Measurements from ENCODE around the gene MACIR. TPM values are rescaled to one million over a fixed set of nuclear protein-coding genes. Genes with fewer than 3 reads are reported as not detected.

Gene MACIR
- polyA plus RNA-seq, 3 donors: 19.1 to 21.4 (median 19.6) TPM

DNA sequence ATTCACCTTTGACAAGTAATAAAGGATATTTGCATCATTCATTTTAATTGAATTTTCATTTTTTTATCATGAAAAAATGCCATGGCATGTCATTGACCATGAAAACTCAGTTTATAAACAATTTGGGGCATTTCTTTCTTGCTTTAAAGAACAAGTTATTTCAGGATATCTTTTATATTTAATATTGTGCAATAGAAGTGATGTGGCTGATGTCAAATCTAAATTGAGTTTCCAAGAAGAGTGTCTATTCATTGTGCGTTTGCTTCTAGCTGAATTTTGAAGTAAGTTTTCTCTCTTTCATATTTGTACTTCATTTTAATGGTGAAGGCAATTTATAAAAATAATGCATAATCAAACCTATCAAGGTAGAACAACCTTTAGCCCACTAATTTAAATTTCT is 30.5 kb downstream of the MACIR start:
- no peak for DNase-seq (ENCODE audit: low read depth in 3 of 3, low spot score in 2 of 3)

DNA sequence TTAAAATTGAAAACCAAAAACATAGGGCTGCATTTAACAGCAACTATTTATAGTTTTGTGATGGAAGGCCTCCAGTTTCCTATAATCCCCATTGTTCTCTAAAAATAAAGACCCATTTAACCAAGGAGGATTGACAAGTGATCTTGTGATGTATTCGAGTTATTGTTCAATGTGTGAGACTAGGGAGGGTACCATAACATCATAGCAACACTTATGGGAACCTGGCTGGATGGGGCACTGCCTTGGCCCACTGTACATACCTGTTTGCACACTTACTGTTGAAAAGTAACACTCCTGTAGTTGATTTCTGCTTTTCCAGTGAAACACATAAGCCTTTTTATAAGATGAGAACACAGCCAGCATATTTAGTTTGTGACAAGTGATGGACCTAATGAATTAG is 32.3 kb downstream of the MACIR start:
- no peak for DNase-seq (ENCODE audit: low read depth in 3 of 3, low spot score in 2 of 3)

DNA sequence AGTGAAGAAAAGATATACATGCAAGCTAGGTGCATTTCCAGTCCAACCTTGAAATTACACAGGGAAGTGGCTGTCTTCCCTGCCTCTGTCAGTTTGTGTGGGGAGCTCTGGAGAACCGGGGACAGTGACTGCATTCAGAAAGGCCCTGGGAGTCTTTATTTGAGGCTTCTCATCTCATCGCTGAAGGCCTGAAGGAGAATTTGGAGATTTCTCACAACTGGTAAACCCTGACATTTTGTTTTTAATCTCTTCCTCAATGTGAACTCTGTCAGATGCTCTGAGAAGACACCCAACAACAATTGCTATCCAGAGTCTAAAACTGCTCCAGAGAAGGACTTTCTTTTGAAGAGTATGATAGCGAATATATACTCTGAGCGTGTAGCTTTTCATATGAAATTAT is 33.0 kb downstream of the MACIR start:
- no peak for DNase-seq (ENCODE audit: low read depth in 3 of 3, low spot score in 2 of 3)

- DNase-seq (ENCODE audit: low read depth in 3 of 3, low spot score in 2 of 3): no peak
Measured at GRCh38 chr5:103293099-103293498, 34.5 kb downstream of the MACIR start.

- DNase-seq (ENCODE audit: low read depth in 3 of 3, low spot score in 2 of 3): no peak
Measured at GRCh38 chr5:103293719-103294118, 35.2 kb downstream of the MACIR start.

DNA sequence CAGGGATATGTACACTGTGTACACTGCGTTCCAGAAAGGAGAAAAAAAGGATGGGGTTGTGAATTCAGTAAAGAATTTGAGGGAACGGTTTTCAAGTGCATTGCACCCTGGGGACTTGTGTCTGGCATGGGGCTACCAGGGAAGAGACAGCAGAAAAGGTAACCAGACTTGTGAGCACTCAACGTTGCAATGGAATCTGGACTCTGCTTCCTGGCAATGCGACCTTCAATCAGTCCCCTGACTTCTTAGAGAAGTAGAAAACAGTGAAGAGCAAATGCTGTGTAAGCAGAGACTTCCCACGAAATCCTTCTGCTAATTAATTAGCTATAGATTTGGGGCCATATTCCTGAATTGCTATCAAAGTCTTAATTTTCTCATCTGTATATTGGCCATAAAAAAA is 36.3 kb downstream of the MACIR start:
- DNase-seq (ENCODE audit: low read depth in 3 of 3, low spot score in 2 of 3): no peak

DNA sequence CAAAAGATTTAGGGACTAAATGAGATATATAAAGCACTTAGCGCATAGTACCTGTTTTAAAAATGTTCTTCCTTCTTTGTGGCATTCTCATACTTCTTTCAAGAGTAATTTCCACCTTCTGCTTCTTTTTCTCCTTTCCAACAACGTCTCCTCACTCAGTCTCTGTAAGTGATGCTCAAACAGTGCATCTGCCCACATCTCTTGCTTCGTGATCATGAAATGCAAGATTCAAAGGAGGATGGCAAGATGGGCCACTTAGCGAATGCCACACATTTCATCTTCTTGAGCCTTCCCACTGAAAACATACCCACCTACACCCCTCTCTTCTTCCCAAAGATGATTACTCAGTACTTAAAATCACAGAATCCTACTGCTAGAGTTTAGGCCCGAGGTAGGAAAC is 36.9 kb downstream of the MACIR start:
- DNase-seq (ENCODE audit: low read depth in 3 of 3, low spot score in 2 of 3): no peak

GRCh38 chr5:103295871-103296270 is 37.3 kb downstream of the MACIR start:
- DNase-seq (ENCODE audit: low read depth in 3 of 3, low spot score in 2 of 3): no peak

- DNase-seq (ENCODE audit: low read depth in 3 of 3, low spot score in 2 of 3): no peak
Measured at GRCh38 chr5:103298117-103298516, 39.6 kb downstream of the MACIR start.

DNA sequence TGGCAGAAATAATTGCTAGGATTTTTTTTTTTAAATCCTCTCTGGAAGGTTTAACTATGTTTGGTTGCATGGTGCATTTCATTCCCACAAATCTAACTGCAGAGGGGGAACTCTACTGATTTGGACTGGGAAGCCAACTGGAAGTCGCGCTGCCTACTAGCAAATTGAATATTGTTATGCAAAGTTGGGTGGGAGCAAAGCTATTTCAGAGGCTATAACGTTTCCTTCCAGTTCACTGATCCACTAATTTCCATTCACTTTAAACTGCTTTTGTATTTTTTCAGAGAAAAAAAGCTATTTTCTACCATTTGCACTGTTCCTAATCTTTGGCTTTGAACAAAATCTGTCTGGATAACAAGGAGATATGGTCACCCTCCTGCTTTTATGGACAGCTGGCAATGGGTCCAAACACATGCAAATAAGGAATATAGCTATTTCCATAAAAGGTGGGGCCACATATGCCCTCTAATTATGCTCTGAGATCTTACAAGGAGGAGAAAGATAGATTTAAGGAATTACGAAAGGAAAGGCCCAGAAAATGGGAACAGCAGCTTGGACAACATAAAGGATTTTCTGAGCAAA is 40.1 kb downstream of the MACIR start:
- no peak for DNase-seq (ENCODE audit: low read depth in 3 of 3, low spot score in 2 of 3)

- no peak for DNase-seq (ENCODE audit: low read depth in 3 of 3, low spot score in 2 of 3)
Measured at GRCh38 chr5:103305809-103306208, 47.2 kb downstream of the MACIR start.

DNA sequence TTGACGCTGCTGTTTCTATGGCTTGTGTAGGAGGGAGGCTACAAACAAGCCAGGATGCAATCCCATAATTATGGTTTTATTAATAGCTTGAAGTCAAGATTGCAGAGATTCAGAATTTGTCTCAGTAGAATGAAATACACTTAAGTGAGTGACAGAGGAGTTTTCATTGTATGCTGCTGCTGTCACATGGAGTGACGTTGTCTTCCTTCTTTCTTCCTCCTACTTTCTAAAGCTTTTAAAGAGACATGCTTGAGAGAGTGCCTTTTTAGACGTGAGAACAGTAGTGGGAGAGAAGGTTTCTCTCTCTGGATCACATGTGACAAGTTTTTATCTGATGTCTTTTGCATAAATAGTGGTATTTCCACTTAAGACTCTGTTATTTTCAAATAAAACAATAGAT is 48.9 kb downstream of the MACIR start:
- no peak for DNase-seq (ENCODE audit: low read depth in 3 of 3, low spot score in 2 of 3)

DNA sequence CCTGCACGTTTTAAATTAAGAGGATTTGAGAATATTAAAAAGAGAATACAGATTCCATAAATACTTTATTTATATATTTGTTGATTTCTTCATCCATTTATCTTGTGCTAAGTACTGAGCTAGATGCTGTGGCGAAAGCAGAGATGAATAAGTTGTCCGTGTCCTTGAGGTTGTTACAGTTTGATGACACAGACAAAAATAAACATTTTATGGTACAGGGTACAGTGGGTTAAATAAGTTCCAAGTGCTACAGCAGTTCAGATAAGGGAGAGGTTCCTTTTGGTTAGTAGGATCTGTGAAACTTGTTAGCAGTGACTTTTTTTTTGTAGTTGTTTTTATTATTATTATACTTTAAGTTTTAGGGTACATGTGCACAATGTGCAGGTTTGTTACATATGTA is 50.2 kb downstream of the MACIR start:
- DNase-seq (ENCODE audit: low read depth in 3 of 3, low spot score in 2 of 3): no peak

GRCh38 chr5:103313056-103313455 is 54.5 kb downstream of the MACIR start:
- no peak for DNase-seq (ENCODE audit: low read depth in 3 of 3, low spot score in 2 of 3)

GRCh38 chr5:103315455-103315854 is 56.9 kb downstream of the MACIR start:
- no peak for DNase-seq (ENCODE audit: low read depth in 3 of 3, low spot score in 2 of 3)

GRCh38 chr5:103327451-103327850 is 68.9 kb downstream of the MACIR start:
- DNase-seq (ENCODE audit: low read depth in 3 of 3, low spot score in 2 of 3): no peak

DNA sequence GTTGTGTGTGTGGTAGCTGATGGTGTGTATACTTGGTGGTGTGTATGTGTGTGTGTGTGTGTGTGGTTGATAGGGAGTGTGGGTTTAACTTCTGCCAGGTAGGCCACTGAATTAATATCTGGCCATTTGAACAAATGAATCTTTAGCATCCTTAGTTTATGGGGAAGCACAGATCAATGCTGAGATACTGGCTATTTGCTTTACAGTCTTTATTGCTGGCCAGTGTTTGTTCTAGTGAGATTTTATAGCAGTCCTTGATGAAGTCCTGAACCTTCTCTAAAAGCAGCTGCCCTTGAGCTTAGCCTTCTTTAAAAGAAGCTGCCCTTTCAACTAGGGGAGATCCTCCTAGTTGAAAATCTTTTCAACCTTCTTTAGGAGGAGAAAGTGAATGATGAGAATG is 69.3 kb downstream of the MACIR start:
- no peak for DNase-seq (ENCODE audit: low read depth in 3 of 3, low spot score in 2 of 3)

Other genes starting within 250 kb of the MACIR start
- 10 to 100 TPM; 13.7 to 18.1 (median 14.9) TPM for gene GIN1, start 138.6 kb upstream of the MACIR start, polyA plus RNA-seq (ENCODE audit: insufficient read length in 3 of 3)
- gene PPIP5K2, start 138.5 kb upstream of the MACIR start, polyA plus RNA-seq (ENCODE audit: insufficient read length in 3 of 3): 10 to 100 TPM; 77.3 to 92.2 (median 91.6) TPM

Data from right renal cortex interstitium (tissue), 3 donors.